Lower leg skin (tissue), 3 donors: ENCODE measurements around the gene GABRR1.

Experiments
- CTCF ChIP-seq, 3 donors: fragments of 450-650 bp; IDR thresholded peaks; one replicate each; pipeline ENCODE4 v1.5.1; 2016; ENCODE audit warnings: antibody characterized with exemption in 3 of 3, mild to moderate bottlenecking in 3 of 3, moderate library complexity in 2 of 3
- POLR2A ChIP-seq, 2 donors: fragments of 450-650 bp; IDR thresholded peaks; one replicate each; pipeline ENCODE4 v1.6.1; 2016 to 2017; ENCODE audit warnings: antibody characterized with exemption in 2 of 2, mild to moderate bottlenecking in 1 of 2, moderate library complexity in 1 of 2

- TF ChIP-seq CTCF (IDR thresholded peaks at IDR 0.05) (no peak), POLR2A (IDR thresholded peaks at IDR 0.05) (no peak)
These were observed 76.6 kb downstream of the GABRR1 start for GRCh38 chr6:89140347-89141156.
